Dermis blood vessel endothelial cell (primary cell): ENCODE data around the gene ACSF3. TPM values are rescaled to one million over a fixed set of nuclear protein-coding genes. Genes with fewer than 3 reads are reported as not detected.

ENCODE experiments used
- DNase-seq: peaks from one replicate; pipeline ENCODE4 v3.0.0; 2010
- total RNA-seq: library from RNA; depleted of rRNA; stranded (reverse); fragments of >200 nt; gene quantifications from 2 replicates; pipeline ENCODE4 v1.2.3, GENCODE V29; 2014

The ACSF3 gene
- total RNA-seq, 1 donor from 2014 or later = 27.2 TPM

DNA sequence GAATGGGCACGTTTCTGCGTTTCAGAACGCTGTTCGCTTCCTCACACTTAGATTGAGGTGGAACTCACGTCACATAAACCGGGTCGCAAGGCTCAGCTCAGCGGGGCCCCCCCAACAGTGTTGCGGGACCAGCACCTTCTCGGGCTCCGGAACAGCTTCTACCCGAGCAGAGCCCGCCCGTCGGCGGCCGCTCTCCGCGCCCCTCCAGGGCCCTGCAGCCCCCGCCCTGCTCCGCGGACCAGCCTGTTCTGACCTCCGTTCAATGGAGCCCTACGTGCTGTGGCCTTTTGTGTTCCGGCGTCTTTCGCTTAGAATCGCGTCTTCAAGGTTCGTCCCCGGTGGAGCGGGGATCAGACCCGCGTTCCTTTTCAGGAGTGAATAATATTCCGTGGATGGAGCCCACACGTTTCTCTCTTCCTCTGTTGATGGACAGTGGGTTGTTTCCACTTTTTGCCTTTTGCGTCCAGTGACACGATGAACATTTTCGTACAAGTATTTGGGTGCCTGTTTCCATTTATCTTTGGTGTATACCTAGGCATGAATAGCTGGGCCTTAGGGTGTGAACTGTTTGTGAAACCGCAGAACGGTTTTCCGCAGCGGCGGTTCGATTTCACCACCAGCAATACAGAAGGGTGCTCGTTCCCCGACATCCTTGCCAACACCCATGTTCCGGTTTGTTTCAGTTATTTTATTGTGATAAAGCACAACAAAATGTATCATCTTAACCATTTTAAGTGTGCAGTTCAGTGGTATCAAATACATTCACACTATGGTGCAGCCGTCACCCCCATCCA is 109.0 kb downstream of the ACSF3 start:
- no peak for DNase-seq

Other genes starting within 250 kb of the ACSF3 start
- 25.0 and 26.3 TPM in 2 replicates for gene GALNS, start 236.9 kb upstream of the ACSF3 start, total RNA-seq
- 31.6 and 46.6 TPM in 2 replicates for gene TRAPPC2L, start 236.7 kb upstream of the ACSF3 start, total RNA-seq
- not detected in 2 replicates for gene PABPN1L, start 227.2 kb upstream of the ACSF3 start, total RNA-seq
- 0.14 TPM in 1 of 2 replicates, not detected in the other for gene CBFA2T3, start 116.6 kb upstream of the ACSF3 start, total RNA-seq
- 0.05 TPM in 1 of 2 replicates, not detected in the other for gene CDH15, start 77.9 kb downstream of the ACSF3 start, total RNA-seq
- gene SLC22A31, start 106.7 kb downstream of the ACSF3 start, total RNA-seq = 0.23 TPM in 1 of 2 replicates, not detected in the other
- 21.5 and 59.9 TPM in 2 replicates for gene ZNF778, start 123.9 kb downstream of the ACSF3 start, total RNA-seq